Left ventricle myocardium inferior (tissue), 1 donor: ENCODE data around the gene EVI5. TPM values are rescaled to one million over a fixed set of nuclear protein-coding genes. Genes with fewer than 3 reads are reported as not detected.

Source experiments
- DNase-seq: peaks from one replicate; pipeline ENCODE4 v3.0.0-alpha.2; 2020
- H3K27ac ChIP-seq: fragments of 200-600 bp; replicated peaks from 2 replicates; pipeline ENCODE4 v1.8.0; 2021
- H3K27me3 ChIP-seq: fragments of 200-600 bp; 2 replicates; pipeline ENCODE4 v1.8.0; 2021; ENCODE audit warnings: low read depth
- H3K36me3 ChIP-seq: fragments of 200-600 bp; 2 replicates; pipeline ENCODE4 v1.8.0; 2021
- H3K4me1 ChIP-seq: fragments of 200-600 bp; 2 replicates; pipeline ENCODE4 v1.8.0; 2021
- H3K4me3 ChIP-seq: fragments of 200-600 bp; 2 replicates; pipeline ENCODE4 v1.8.0; 2021; ENCODE audit warnings: mild to moderate bottlenecking, moderate library complexity
- H3K9me3 ChIP-seq: fragments of 200-600 bp; replicated peaks from 2 replicates; pipeline ENCODE4 v1.8.0; 2021
- CTCF ChIP-seq: fragments of 200-600 bp; IDR thresholded peaks from 2 replicates; pipeline ENCODE4 v1.8.0; 2021; ENCODE audit warnings: antibody characterized with exemption, mild to moderate bottlenecking, borderline replicate concordance
- intact Hi-C: fragments of 100-400 bp; cut with micrococcal nuclease; formaldehyde crosslinking; loops from one replicate; pipeline ENCODE4 v1.11.0; 2022
- long read RNA-seq: library from polyadenylated mRNA; unstranded; transcript quantifications from one replicate; pipeline ENCODE4 v2.0.0, GENCODE V29; 2021
- total RNA-seq: library from RNA; stranded (reverse); fragmentation: NEBNext Ultra II Directional; extraction: Animal tissue kit (Norgen Biotek cat#: 25700); gene quantifications from one replicate; pipeline ENCODE4 v1.2.1, GENCODE V29; 2021
- donor health status: DM: no; HTN: yes; CAD: no; lungs with severe emphysema.

Gene EVI5
- 30.4 TPM for total RNA-seq
- long read RNA-seq, partial matches to known transcripts: 1 of 7 reads
- long read RNA-seq, other reads (novel, unspliced or antisense): 6 of 7 reads

GRCh38 chr1:92784639-92785500 lies at the start of gene EVI5:
EVI5 (minus strand) TSS chr1:92785108; CDS start chr1:92736546, 48,562 bp downstream.
- no peaks in the 10 kb centered on the region for H3K9me3 ChIP-seq
- peak; percentile 95 for DNase-seq
- H3K4me1 ChIP-seq: peaks cover 49% of the 10 kb centered on the region
- H3K4me3 ChIP-seq: peak within 1 kb of the TSS; percentile 91
- H3K27ac ChIP-seq: peak within 1 kb of the TSS; percentile 100
- H3K27me3 ChIP-seq: no peaks in the 10 kb centered on the region
- intact Hi-C loops: no loop called here
- no peaks in the 10 kb centered on the region for H3K36me3 ChIP-seq
- no peak for TF ChIP-seq CTCF

- TF ChIP-seq CTCF: no peak
- H3K36me3 ChIP-seq: peaks cover 63% of the 10 kb centered on the region
- H3K9me3 ChIP-seq: no peaks in the 10 kb centered on the region
- no peak overlapping the region for H3K27ac ChIP-seq
- H3K27me3 ChIP-seq: no peaks in the 10 kb centered on the region
- no peak for DNase-seq
- intact Hi-C loops: no loop called here
- H3K4me3 ChIP-seq: peak overlapping the region; percentile 96
- peaks cover 81% of the 10 kb centered on the region for H3K4me1 ChIP-seq
These were observed 49.7 kb upstream of the EVI5 start for GRCh38 chr1:92834617-92835016.

DNA sequence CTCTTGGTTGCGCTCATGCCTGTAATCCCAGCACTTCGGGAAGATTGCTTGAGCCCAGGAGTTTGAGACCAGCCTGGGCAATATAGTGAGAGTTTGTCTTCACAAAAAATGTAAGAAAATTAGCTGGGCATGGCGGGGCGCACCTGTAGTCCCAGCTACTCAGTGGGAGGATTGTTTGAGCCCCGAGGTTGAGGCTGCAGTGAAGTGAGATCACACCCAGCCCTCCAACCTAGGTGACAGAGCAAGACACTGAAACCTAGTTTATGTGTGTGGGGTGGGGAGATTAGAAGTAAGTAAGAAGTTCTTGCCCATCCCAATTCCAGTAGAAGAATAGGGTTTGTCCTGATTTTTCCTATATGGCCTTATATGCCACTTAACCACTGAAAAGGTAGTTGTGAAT lies 48.9 kb upstream of the EVI5 start:
- Histone ChIP-seq H3K9me3 (no peaks in the 10 kb centered on the region), H3K4me3 (peak overlapping the region; percentile 96), H3K27me3 (no peaks in the 10 kb centered on the region), H3K36me3 (peaks cover 55% of the 10 kb centered on the region), H3K4me1 (peaks cover 73% of the 10 kb centered on the region), H3K27ac (no peak overlapping the region)
- no peak for TF ChIP-seq CTCF
- DNase-seq: no peak
- intact Hi-C loops: no loop called here

DNA sequence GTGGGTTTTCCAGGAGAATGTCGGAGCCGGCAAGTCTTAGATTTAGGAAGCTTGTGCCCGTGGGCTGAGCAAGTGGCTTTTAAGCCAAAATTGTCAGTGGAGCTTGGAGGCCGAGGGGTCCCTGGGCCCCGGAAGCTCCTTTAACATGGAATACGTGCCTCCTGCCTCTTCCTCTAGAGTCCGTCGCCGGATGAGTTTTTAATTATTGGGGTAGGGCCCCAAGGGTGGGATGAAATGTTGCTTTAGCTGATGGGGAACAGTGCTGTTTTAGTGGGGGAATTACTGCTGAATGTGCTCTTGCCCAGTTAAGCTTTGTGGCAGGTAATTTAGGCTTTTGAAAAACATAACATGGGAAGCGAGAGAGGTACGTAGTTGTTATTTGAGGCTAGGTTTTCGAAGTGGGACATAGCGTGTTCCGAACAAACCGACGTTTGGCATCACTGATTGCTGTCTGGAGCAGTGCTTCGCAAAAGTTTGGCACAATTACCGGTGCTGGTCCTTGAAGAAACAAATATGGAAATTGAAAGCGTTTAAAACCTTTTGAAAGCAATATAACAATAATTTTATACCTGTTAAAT lies 47.7 kb upstream of the EVI5 start:
- peaks cover 43% of the 10 kb centered on the region for H3K36me3 ChIP-seq
- no peak for TF ChIP-seq CTCF
- no peaks in the 10 kb centered on the region for H3K9me3 ChIP-seq
- peak overlapping the region; percentile 96 for H3K4me3 ChIP-seq
- no peaks in the 10 kb centered on the region for H3K27me3 ChIP-seq
- DNase-seq: no peak
- intact Hi-C loops: no loop called here
- H3K4me1 ChIP-seq: peaks cover 61% of the 10 kb centered on the region
- peak overlapping the region; percentile 88 for H3K27ac ChIP-seq

DNA sequence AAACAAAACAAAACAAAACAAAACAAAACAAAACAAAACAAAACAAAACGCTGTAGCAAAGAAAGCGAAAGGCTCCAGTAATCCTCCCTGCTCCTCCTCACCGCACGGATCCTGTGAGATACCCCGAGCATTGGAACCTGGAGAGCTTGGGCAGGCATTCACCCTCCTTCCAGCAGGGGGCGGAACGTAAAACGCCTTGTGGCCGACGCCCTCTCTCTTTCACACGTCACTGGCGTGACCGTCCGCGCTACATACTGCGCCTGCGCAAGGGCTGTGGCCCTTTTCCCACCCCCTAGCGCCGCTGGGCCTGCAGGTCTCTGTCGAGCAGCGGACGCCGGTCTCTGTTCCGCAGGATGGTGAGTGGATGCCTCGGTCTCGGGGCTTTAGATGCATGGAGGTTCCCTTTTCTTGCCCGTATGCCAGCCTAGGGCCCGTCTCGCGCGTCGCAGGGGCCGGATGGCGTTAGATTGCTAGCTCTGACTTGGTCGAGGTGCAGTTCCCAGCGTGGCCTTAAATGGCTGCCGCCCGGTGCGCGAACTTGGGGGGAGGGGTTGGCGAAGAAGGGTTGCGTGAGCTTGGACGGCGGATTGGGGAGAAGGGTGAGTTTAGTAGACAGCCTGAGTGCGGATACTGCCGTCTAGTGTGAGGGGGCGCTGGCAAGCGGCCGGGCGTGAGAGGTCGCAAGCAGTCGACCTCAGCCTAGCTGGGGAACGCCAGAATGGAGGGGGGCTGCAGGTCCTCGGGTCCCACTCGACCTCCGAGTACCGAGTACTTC lies 47.0 kb upstream of the EVI5 start, which contains the start of gene RPL5:
RPL5 (plus strand) TSS at position 279 of the 775 bp plus-strand sequence; CDS start at position 354, 75 bp downstream.
- Histone ChIP-seq H3K27ac (peak within 1 kb of the TSS; percentile 88), H3K27me3 (no peaks in the 10 kb centered on the region), H3K4me3 (peak within 1 kb of the TSS; percentile 96), H3K9me3 (no peaks in the 10 kb centered on the region), H3K4me1 (peaks cover 54% of the 10 kb centered on the region), H3K36me3 (peaks cover 36% of the 10 kb centered on the region)
- intact Hi-C loops: no loop called here
- TF ChIP-seq CTCF: peak; percentile 94
- peak; percentile 97 for DNase-seq
